H9 (cell line): ENCODE results near the gene ADAMTSL2. TPM values are rescaled to one million over a fixed set of nuclear protein-coding genes. Genes with fewer than 3 reads are reported as not detected.

Source experiments
- DNase-seq: peaks from one replicate; pipeline ENCODE4 v3.0.0-alpha.2; 2017
- H2AFZ ChIP-seq: one replicate; pipeline ENCODE4 v1.6.1; 2013; ENCODE audit warnings: mild to moderate bottlenecking, low read length, control low read depth, moderate library complexity
- H2AK5ac ChIP-seq: 2 replicates; pipeline ENCODE4 v1.6.1; 2013; ENCODE audit warnings: low read length, control low read depth, mixed read lengths; ENCODE audit not compliant: insufficient read length
- H2BK120ac ChIP-seq: one replicate; pipeline ENCODE4 v1.6.1; 2013; ENCODE audit warnings: low read depth, mild to moderate bottlenecking, low read length, control low read depth, inconsistent platforms; ENCODE audit not compliant: poor library complexity, severe bottlenecking
- H2BK12ac ChIP-seq: 2 replicates; pipeline ENCODE4 v1.6.1; 2013; ENCODE audit warnings: low read length, control low read depth, mixed read lengths, low read depth; ENCODE audit not compliant: insufficient read length
- H2BK15ac ChIP-seq: 2 replicates; pipeline ENCODE4 v1.6.1; 2013; ENCODE audit warnings: low read depth, low read length, control low read depth
- H2BK20ac ChIP-seq: one replicate; pipeline ENCODE4 v1.6.1; 2013; ENCODE audit warnings: low read depth, mild to moderate bottlenecking, low read length, control low read depth, inconsistent platforms; ENCODE audit not compliant: poor library complexity, severe bottlenecking
- H2BK5ac ChIP-seq: 2 replicates; pipeline ENCODE4 v1.6.1; 2013; ENCODE audit warnings: low read length, control low read depth, mixed read lengths; ENCODE audit not compliant: insufficient read length
- H3K14ac ChIP-seq: 2 replicates; pipeline ENCODE4 v1.6.1; 2013; ENCODE audit warnings: low read length, control low read depth; ENCODE audit not compliant: insufficient read depth
- H3K18ac ChIP-seq: 2 replicates; pipeline ENCODE4 v1.6.1; 2013; ENCODE audit warnings: low read depth, mild to moderate bottlenecking, mixed read lengths, low read length, control low read depth; ENCODE audit not compliant: insufficient read length
- H3K23ac ChIP-seq: 2 replicates; pipeline ENCODE4 v1.6.1; 2013; ENCODE audit warnings: low read length, control low read depth, mixed read lengths, low read depth; ENCODE audit not compliant: insufficient read length
- H3K23me2 ChIP-seq: 2 replicates; pipeline ENCODE4 v1.6.1; 2013; ENCODE audit warnings: low read depth, mild to moderate bottlenecking, mixed read lengths, low read length, control low read depth; ENCODE audit not compliant: insufficient read length, poor library complexity, severe bottlenecking
- H3K27ac ChIP-seq: 2 replicates; pipeline ENCODE4 v1.5.1; 2013; ENCODE audit warnings: low read length, control low read depth, mixed read lengths, low read depth; ENCODE audit not compliant: insufficient read length
- H3K27me3 ChIP-seq: 2 replicates; pipeline ENCODE4 v1.6.1; 2013; ENCODE audit warnings: low read length, control low read depth, inconsistent platforms; ENCODE audit not compliant: insufficient read depth
- H3K4ac ChIP-seq: 2 replicates; pipeline ENCODE4 v1.6.1; 2013; ENCODE audit warnings: low read depth, mild to moderate bottlenecking, control low read depth, inconsistent platforms, low read length, moderate library complexity
- H3K4me1 ChIP-seq: 2 replicates; pipeline ENCODE4 v1.6.1; 2013; ENCODE audit warnings: low read length, control low read depth, inconsistent platforms; ENCODE audit not compliant: insufficient read depth
- H3K4me2 ChIP-seq: 2 replicates; pipeline ENCODE4 v1.6.1; 2013; ENCODE audit warnings: low read length, control low read depth, mixed read lengths; ENCODE audit not compliant: insufficient read length, insufficient read depth
- H3K56ac ChIP-seq: 2 replicates; pipeline ENCODE4 v1.6.1; 2013; ENCODE audit warnings: low read depth, mild to moderate bottlenecking, mixed read lengths, low read length, control low read depth; ENCODE audit not compliant: insufficient read length
- H3K79me1 ChIP-seq: 2 replicates; pipeline ENCODE4 v1.6.1; 2013; ENCODE audit warnings: low read depth, mild to moderate bottlenecking, moderate library complexity, low read length, control low read depth, inconsistent platforms; ENCODE audit not compliant: insufficient read depth, poor library complexity, severe bottlenecking
- H3K79me2 ChIP-seq: 2 replicates; pipeline ENCODE4 v1.6.1; 2013; ENCODE audit warnings: low read length, control low read depth, inconsistent platforms; ENCODE audit not compliant: insufficient read depth
- H3K9ac ChIP-seq: 2 replicates; pipeline ENCODE4 v1.6.1; 2013; ENCODE audit warnings: low read length, control low read depth, mixed read lengths; ENCODE audit not compliant: insufficient read length; ENCODE audit errors: extremely low read depth
- H3K9me3 ChIP-seq: one replicate; pipeline ENCODE4 v1.6.1; 2013; ENCODE audit warnings: low read depth, low read length, inconsistent platforms; ENCODE audit not compliant: control insufficient read depth
- H3T11ph ChIP-seq: one replicate; pipeline ENCODE4 v1.6.1; 2013; ENCODE audit warnings: mild to moderate bottlenecking, low read length, control low read depth, inconsistent platforms
- H4K20me1 ChIP-seq: one replicate; pipeline ENCODE4 v1.6.1; 2013; ENCODE audit not compliant: control insufficient read depth, insufficient read length, insufficient read depth
- H4K5ac ChIP-seq: 2 replicates; pipeline ENCODE4 v1.6.1; 2013; ENCODE audit warnings: low read depth, mild to moderate bottlenecking, mixed read lengths, low read length, control low read depth; ENCODE audit not compliant: insufficient read length
- H4K8ac ChIP-seq: replicated peaks from 2 replicates; pipeline ENCODE4 v1.6.1; 2013; ENCODE audit warnings: low read length, control low read depth, mixed read lengths, low read depth; ENCODE audit not compliant: insufficient read length
- H4K91ac ChIP-seq: 2 replicates; pipeline ENCODE4 v1.6.1; 2013; ENCODE audit warnings: low read depth, mild to moderate bottlenecking, moderate library complexity, mixed read lengths, low read length, control low read depth; ENCODE audit not compliant: insufficient read length
- H3K27ac Mint-ChIP-seq, 3 experiments: 2 replicates in 2 of 3; 3 replicates in 1 of 3; pipeline ENCODE4 v1.8.0; 2020 to 2021; ENCODE audit warnings: mixed read lengths in 3 of 3, mild to moderate bottlenecking in 1 of 3, moderate library complexity in 1 of 3
- H3K27me3 Mint-ChIP-seq: 2 replicates; pipeline ENCODE4 v1.8.0; 2021; ENCODE audit warnings: low read depth, mild to moderate bottlenecking, moderate library complexity, mixed read lengths
- H3K36me3 Mint-ChIP-seq, 3 experiments: 2 replicates in 2 of 3; 3 replicates in 1 of 3; pipeline ENCODE4 v1.8.0; 2020 to 2021; ENCODE audit warnings: low read depth in 3 of 3, mixed read lengths in 3 of 3; ENCODE audit not compliant: insufficient read depth in 1 of 3
- H3K4me1 Mint-ChIP-seq, 2 experiments: 2 replicates each; pipeline ENCODE4 v1.8.0; 2020; ENCODE audit warnings: mixed read lengths in 2 of 2
- H3K4me3 Mint-ChIP-seq, 2 experiments: 2 replicates in 1 of 2; 3 replicates in 1 of 2; pipeline ENCODE4 v1.8.0; 2020 to 2021; ENCODE audit warnings: mild to moderate bottlenecking in 2 of 2, mixed read lengths in 2 of 2, moderate library complexity in 1 of 2
- H3K9me3 Mint-ChIP-seq, 2 experiments: 2 replicates in 1 of 2; 3 replicates in 1 of 2; pipeline ENCODE4 v1.8.0; 2020; ENCODE audit warnings: mild to moderate bottlenecking in 2 of 2, mixed read lengths in 2 of 2, moderate library complexity in 1 of 2
- WGBS: extraction: QIAGEN DNeasy Blood & Tissue Kit; methylation state at CpG from one replicate; pipeline ENCODE4 v1.1.7; 2013; ENCODE audit warnings: missing lambda C conversion rate, low lambda C conversion rate, mixed read lengths; ENCODE audit not compliant: insufficient read length; ENCODE audit errors: extremely low coverage; 5-methylcytosine and 5-hydroxymethylcytosine counted together
- total RNA-seq: library from RNA; stranded (reverse); gene quantifications from 2 replicates; pipeline ENCODE4 v1.2.1, GENCODE V29; 2021
- TF ChIP-seq, protein P1 (sequence below): fragments of 200-600 bp; sonication (generic); conservative IDR thresholded peaks from 3 replicates; pipeline ENCODE4 v1.8.0; 2021; ENCODE audit warnings: antibody characterized with exemption, mild to moderate bottlenecking

The ADAMTSL2 gene
- total RNA-seq, 1 experiment from 2014 or later: 0.61 TPM

- no peaks in the 10 kb centered on the region for H3K36me3 Mint-ChIP-seq
- H3K27me3 ChIP-seq: no peaks in the 10 kb centered on the region
- no peaks in the 10 kb centered on the region for H3K79me2 ChIP-seq
- no peak overlapping the region for H4K8ac ChIP-seq
- H4K20me1 ChIP-seq: no peaks in the 10 kb centered on the region
- H3K9me3 Mint-ChIP-seq: no peaks in the 10 kb centered on the region
- H4K91ac ChIP-seq: no peak overlapping the region
- H3T11ph ChIP-seq: no peak overlapping the region
- no peak overlapping the region for H3K23ac ChIP-seq
- H3K27me3 Mint-ChIP-seq: peaks cover 7% of the 10 kb centered on the region
- no peaks in the 10 kb centered on the region for H3K9me3 ChIP-seq
- H2BK120ac ChIP-seq: no peak overlapping the region
- H2BK12ac ChIP-seq: no peak overlapping the region
- H3K23me2 ChIP-seq: no peaks in the 10 kb centered on the region
- WGBS: no CpG with 5 or more reads among the region's 8 CpGs
- H2AK5ac ChIP-seq: no peak overlapping the region
- no peaks in the 10 kb centered on the region for H3K79me1 ChIP-seq
- no peaks in the 10 kb centered on the region for H3K4me1 ChIP-seq
- H3K9ac ChIP-seq: no peak overlapping the region
- H2BK15ac ChIP-seq: no peak overlapping the region
- no peak overlapping the region for H2BK5ac ChIP-seq
- TF ChIP-seq, protein P1, sequence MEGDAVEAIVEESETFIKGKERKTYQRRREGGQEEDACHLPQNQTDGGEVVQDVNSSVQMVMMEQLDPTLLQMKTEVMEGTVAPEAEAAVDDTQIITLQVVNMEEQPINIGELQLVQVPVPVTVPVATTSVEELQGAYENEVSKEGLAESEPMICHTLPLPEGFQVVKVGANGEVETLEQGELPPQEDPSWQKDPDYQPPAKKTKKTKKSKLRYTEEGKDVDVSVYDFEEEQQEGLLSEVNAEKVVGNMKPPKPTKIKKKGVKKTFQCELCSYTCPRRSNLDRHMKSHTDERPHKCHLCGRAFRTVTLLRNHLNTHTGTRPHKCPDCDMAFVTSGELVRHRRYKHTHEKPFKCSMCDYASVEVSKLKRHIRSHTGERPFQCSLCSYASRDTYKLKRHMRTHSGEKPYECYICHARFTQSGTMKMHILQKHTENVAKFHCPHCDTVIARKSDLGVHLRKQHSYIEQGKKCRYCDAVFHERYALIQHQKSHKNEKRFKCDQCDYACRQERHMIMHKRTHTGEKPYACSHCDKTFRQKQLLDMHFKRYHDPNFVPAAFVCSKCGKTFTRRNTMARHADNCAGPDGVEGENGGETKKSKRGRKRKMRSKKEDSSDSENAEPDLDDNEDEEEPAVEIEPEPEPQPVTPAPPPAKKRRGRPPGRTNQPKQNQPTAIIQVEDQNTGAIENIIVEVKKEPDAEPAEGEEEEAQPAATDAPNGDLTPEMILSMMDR: no peak
- DNase-seq: no peak
- H3K56ac ChIP-seq: no peak overlapping the region
- H3K4me2 ChIP-seq: no peak overlapping the region
- H3K27ac Mint-ChIP-seq: no peak overlapping the region
- H3K18ac ChIP-seq: no peak overlapping the region
- H2AFZ ChIP-seq: no peak overlapping the region
- H3K4ac ChIP-seq: no peak overlapping the region
- H3K27ac ChIP-seq: no peak overlapping the region
- peaks cover 0 to 6% of the 10 kb centered on the region in 2 experiments; a peak in 1 of 4 replicates for H3K4me1 Mint-ChIP-seq
- H3K4me3 Mint-ChIP-seq: no peak overlapping the region
- H3K14ac ChIP-seq: no peak overlapping the region; the same call in 1 of the 2 replicates
- no peak overlapping the region for H4K5ac ChIP-seq
- H2BK20ac ChIP-seq: no peak overlapping the region
Observed at GRCh38 chr9:133517711-133518110, 16.8 kb upstream of the ADAMTSL2 start.
